Liver (tissue), 3 donors: ENCODE results near the gene REPS1.

ENCODE experiments used
- ATF3 ChIP-seq: IDR thresholded peaks from 2 replicates; pipeline ENCODE4 v1.6.1; 2016; ENCODE audit warnings: antibody characterized with exemption
- FOXA1 ChIP-seq: IDR thresholded peaks from 2 replicates; pipeline ENCODE4 v1.6.1; 2016; ENCODE audit warnings: antibody characterized with exemption
- GABPA ChIP-seq, 2 donors: IDR thresholded peaks in 1 of 2; conservative IDR thresholded peaks in 1 of 2; 2 replicates each; pipeline ENCODE4 v1.6.1; 2016; ENCODE audit warnings: antibody characterized with exemption in 2 of 2, mild to moderate bottlenecking in 1 of 2, moderate library complexity in 1 of 2
- JUND ChIP-seq, 2 donors: IDR thresholded peaks; 2 replicates each; pipeline ENCODE4 v1.6.1; 2016; ENCODE audit warnings: antibody characterized with exemption in 2 of 2
- MAX ChIP-seq: IDR thresholded peaks from 2 replicates; pipeline ENCODE4 v1.6.1; 2016; ENCODE audit warnings: antibody characterized with exemption
- NR2F2 ChIP-seq: IDR thresholded peaks from 2 replicates; pipeline ENCODE4 v1.6.1; 2016; ENCODE audit warnings: antibody characterized with exemption
- RAD21 ChIP-seq, 2 donors: IDR thresholded peaks; 2 replicates each; pipeline ENCODE4 v1.6.1; 2016; ENCODE audit warnings: antibody characterized with exemption in 2 of 2, mild to moderate bottlenecking in 2 of 2
- YY1 ChIP-seq: IDR thresholded peaks from 2 replicates; pipeline ENCODE4 v1.6.1; 2016; ENCODE audit warnings: antibody characterized with exemption, mild to moderate bottlenecking
- TF ChIP-seq, protein P1 (sequence below): fragments of 150-350 bp; IDR thresholded peaks from 2 replicates; pipeline ENCODE4 v1.5.1; 2017; ENCODE audit warnings: improper control_type of control experiment, low read depth, low read length; ENCODE audit not compliant: missing input control
- donor health status: healthy.
- donor health status: healthy.

DNA sequence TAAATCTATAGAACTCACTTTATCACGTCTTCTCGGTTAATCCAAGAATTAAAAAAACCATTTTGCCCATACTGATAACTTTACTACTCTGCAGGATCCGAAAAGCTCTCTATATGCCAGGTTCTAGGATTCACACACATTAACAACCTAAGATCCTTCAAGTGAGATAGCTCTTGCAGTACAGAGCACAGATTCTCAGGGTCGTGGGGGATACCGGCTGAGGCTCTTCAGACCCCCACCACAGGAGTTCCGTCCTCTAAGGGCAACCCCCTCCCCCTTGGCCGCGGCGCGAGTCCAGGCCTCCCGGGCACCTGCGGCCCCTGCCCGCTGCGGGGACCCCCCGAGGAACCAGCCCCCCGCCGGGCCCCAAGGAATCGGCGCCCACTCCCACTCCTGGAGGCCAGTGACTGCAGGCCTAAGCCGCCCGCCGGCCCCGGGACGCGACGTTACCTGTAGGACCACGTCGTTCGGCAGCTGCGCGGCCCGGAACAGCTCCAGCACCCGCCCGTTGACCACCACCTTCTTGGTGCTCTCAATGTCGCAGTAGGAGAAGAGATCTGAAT is 892 bp downstream of the REPS1 start:
- TF ChIP-seq, protein P1, sequence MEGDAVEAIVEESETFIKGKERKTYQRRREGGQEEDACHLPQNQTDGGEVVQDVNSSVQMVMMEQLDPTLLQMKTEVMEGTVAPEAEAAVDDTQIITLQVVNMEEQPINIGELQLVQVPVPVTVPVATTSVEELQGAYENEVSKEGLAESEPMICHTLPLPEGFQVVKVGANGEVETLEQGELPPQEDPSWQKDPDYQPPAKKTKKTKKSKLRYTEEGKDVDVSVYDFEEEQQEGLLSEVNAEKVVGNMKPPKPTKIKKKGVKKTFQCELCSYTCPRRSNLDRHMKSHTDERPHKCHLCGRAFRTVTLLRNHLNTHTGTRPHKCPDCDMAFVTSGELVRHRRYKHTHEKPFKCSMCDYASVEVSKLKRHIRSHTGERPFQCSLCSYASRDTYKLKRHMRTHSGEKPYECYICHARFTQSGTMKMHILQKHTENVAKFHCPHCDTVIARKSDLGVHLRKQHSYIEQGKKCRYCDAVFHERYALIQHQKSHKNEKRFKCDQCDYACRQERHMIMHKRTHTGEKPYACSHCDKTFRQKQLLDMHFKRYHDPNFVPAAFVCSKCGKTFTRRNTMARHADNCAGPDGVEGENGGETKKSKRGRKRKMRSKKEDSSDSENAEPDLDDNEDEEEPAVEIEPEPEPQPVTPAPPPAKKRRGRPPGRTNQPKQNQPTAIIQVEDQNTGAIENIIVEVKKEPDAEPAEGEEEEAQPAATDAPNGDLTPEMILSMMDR: no peak
- TF ChIP-seq YY1 (no peak), NR2F2 (no peak), ATF3 (no peak), JUND (IDR thresholded peaks at IDR 0.05) (no peak), RAD21 (IDR thresholded peaks at IDR 0.05) (no peak), FOXA1 (no peak), MAX (no peak), GABPA (IDR thresholded peaks at IDR 0.05 in 1 of 2, conservative IDR thresholded peaks at IDR 0.05 in 1 of 2) (no peak)
